GM12878 (cell line): Measurements from ENCODE around the gene OR4D2. TPM values are rescaled to one million over a fixed set of nuclear protein-coding genes. Genes with fewer than 3 reads are reported as not detected.

Experiments used
- ATAC-seq: fragments of 200-7000 bp; cut with Tn5 transposase; 3 replicates; pipeline ENCODE4 v1.9.1; 2020; ENCODE audit warnings: mild to moderate bottlenecking, moderate library complexity
- BruUV-seq: library from RNA; stranded (reverse); fragments of 400-500 nt; replicated peaks from 2 replicates; lab custom pipeline; 2021; lab: Mats Ljungman, UMichigan
- CTCF ChIA-PET: fragments of 300-600 bp; sonication (Branson Sonifier 250); formaldehyde crosslinking; extraction: SDS; loops from one replicate; lab custom pipeline; 2021; ENCODE audit warnings: inconsistent platforms; lab: Yijun Ruan, JAX
- POLR2A ChIA-PET: fragments of 350-600 bp; formaldehyde crosslinking; extraction: SDS; loops from one replicate; lab custom pipeline; 2021; ENCODE audit warnings: inconsistent platforms; lab: Charles Lee
- RAD21 ChIA-PET: fragments of 300-600 bp; sonication (Branson Sonifier 250); formaldehyde crosslinking; loops from one replicate; lab custom pipeline; 2023; ENCODE audit warnings: antibody characterized with exemption; ENCODE audit not compliant: unreplicated experiment; lab: Charles Lee
- SMC1A ChIA-PET: fragments of 300-600 bp; sonication (Branson Sonifier 250); formaldehyde crosslinking; loops from one replicate; lab custom pipeline; 2023; ENCODE audit not compliant: unreplicated experiment, uncharacterized antibody; lab: Charles Lee
- DNase-seq: peaks from one replicate; pipeline ENCODE4 v3.0.0-alpha.2; 2011; ENCODE audit warnings: low read depth, low spot score
- FAIRE-seq: peaks from 3 replicates; lab custom pipeline; 2011; peaks lifted over from hg19 to GRCh38; lab: Jason Lieb, UNC
- H2AFZ ChIP-seq: 2 replicates; pipeline ENCODE4 v1.6.0; 2011; ENCODE audit warnings: low read depth, low read length, control low read depth; ENCODE audit not compliant: control insufficient read depth
- H3K27ac ChIP-seq: 2 replicates; pipeline ENCODE4 v1.5.1; 2011; ENCODE audit warnings: control low read depth; ENCODE audit not compliant: control insufficient read depth, insufficient read depth
- H3K27me3 ChIP-seq, 2 experiments: replicated peaks in 1 of 2; 2 replicates each; pipeline versions ENCODE4 v1.6.0 to v1.6.1; 2011; ENCODE audit warnings: low read length in 1 of 2; ENCODE audit not compliant: control insufficient read depth in 2 of 2, insufficient read depth in 2 of 2
- H3K36me3 ChIP-seq, 2 experiments: 2 replicates each; pipeline ENCODE4 v1.5.1; 2011; ENCODE audit warnings: low read length in 1 of 2; ENCODE audit not compliant: control insufficient read depth in 2 of 2, insufficient read depth in 2 of 2
- H3K4me1 ChIP-seq: 2 replicates; pipeline ENCODE4 v1.6.1; 2011; ENCODE audit warnings: mild to moderate bottlenecking, low read length, moderate library complexity, mixed read lengths; ENCODE audit not compliant: control insufficient read depth, insufficient read depth
- H3K4me2 ChIP-seq: 2 replicates; pipeline ENCODE4 v1.6.0; 2011; ENCODE audit warnings: control low read depth; ENCODE audit not compliant: control insufficient read depth, insufficient read depth
- H3K4me3 ChIP-seq: fragments of 200-600 bp; sonication (generic); 2 replicates; pipeline ENCODE4 v1.5.1; 2016
- H3K79me2 ChIP-seq: 2 replicates; pipeline ENCODE4 v1.6.0; 2011; ENCODE audit warnings: low read length; ENCODE audit not compliant: control insufficient read depth, insufficient read depth
- H3K9ac ChIP-seq: 2 replicates; pipeline ENCODE4 v1.8.0; 2011; ENCODE audit warnings: low read length, control low read depth, mixed read lengths; ENCODE audit not compliant: control insufficient read depth, insufficient read depth
- H3K9me3 ChIP-seq: replicated peaks from 3 replicates; pipeline ENCODE4 v1.5.1; 2011; ENCODE audit warnings: mild to moderate bottlenecking, low read length; ENCODE audit not compliant: control insufficient read depth, insufficient read depth
- H4K20me1 ChIP-seq: 2 replicates; pipeline ENCODE4 v1.6.0; 2011; ENCODE audit not compliant: control insufficient read depth, insufficient read depth
- BCL11A ChIP-seq: IDR thresholded peaks from 2 replicates; pipeline ENCODE4 v1.6.1; 2011; ENCODE audit warnings: low read depth, low read length
- FOXM1 ChIP-seq: IDR thresholded peaks from 2 replicates; pipeline ENCODE4 v1.6.1; 2012; ENCODE audit warnings: low read depth, mild to moderate bottlenecking, inconsistent platforms, low read length, moderate library complexity
- NFXL1 ChIP-seq: fragments of 450-650 bp; IDR thresholded peaks from 2 replicates; pipeline ENCODE4 v1.6.1; 2017; ENCODE audit warnings: antibody characterized with exemption, mild to moderate bottlenecking, borderline replicate concordance
- NFYB ChIP-seq: IDR thresholded peaks from 2 replicates; pipeline ENCODE4 v1.6.1; 2011; ENCODE audit warnings: low read depth, mild to moderate bottlenecking, low read length, improper control_type of control experiment, moderate library complexity; ENCODE audit not compliant: insufficient read depth
- NR2F1 ChIP-seq: fragments of 450-650 bp; conservative IDR thresholded peaks from 2 replicates; pipeline ENCODE4 v1.6.1; 2017; ENCODE audit warnings: mild to moderate bottlenecking
- RAD51 ChIP-seq: fragments of 450-650 bp; IDR thresholded peaks from 2 replicates; pipeline ENCODE4 v1.6.1; 2016; ENCODE audit warnings: moderate library complexity, mild to moderate bottlenecking, inconsistent platforms
- REST ChIP-seq: IDR thresholded peaks from 2 replicates; pipeline ENCODE4 v1.6.1; 2012; ENCODE audit warnings: mild to moderate bottlenecking, low read depth, low read length
- STAT3 ChIP-seq: IDR thresholded peaks from 2 replicates; pipeline ENCODE4 v1.6.1; 2011; ENCODE audit warnings: low read depth, low read length, improper control_type of control experiment
- ZBTB40 ChIP-seq: fragments of 450-650 bp; IDR thresholded peaks from 2 replicates; pipeline ENCODE4 v1.6.1; 2016; ENCODE audit warnings: mild to moderate bottlenecking, moderate library complexity, borderline replicate concordance
- WGBS: methylation state at CpG from one replicate; pipeline ENCODE4 v1.1.6; 2016; ENCODE audit warnings: low lambda C conversion rate; ENCODE audit not compliant: insufficient replicate concordance, insufficient coverage; ENCODE audit errors: missing lambda C conversion rate; 5-methylcytosine and 5-hydroxymethylcytosine counted together
- in situ Hi-C: fragments of 300-500 bp; cut with MboI; formaldehyde crosslinking; loops from 9 replicates; pipeline ENCODE4 v1.14.3; 2018; ENCODE audit warnings: mixed read lengths
- intact Hi-C: fragments of 100-400 bp; cut with micrococcal nuclease; formaldehyde crosslinking; loops from one replicate; pipeline ENCODE4 v1.14.2; 2022; ENCODE audit not compliant: unreplicated experiment
- polyA plus RNA-seq, 11 experiments: library from polyadenylated mRNA; depleted of rRNA in 4 of 11; unstranded in 6 of 11; stranded (reverse) in 5 of 11; fragments of >200 nt; fragmentation: Nextera tagmentation in 4 of 11; fragmentation: Illumina TruSeq in 1 of 11; extraction: Ambion mirVana in 4 of 11; extraction: Trizol in 1 of 11; gene quantifications; 1 replicate in 1 of 11; 2 replicates in 10 of 11; pipeline versions ENCODE4 v1.2.1 to v1.2.3, GENCODE V29; 2011 to 2016; ENCODE audit warnings: inconsistent platforms in 2 of 11, missing spikeins in 2 of 11, low read depth in 1 of 11
- total RNA-seq, 4 experiments: library from RNA; depleted of rRNA in 3 of 4; stranded (reverse); fragments of >200 nt in 3 of 4; fragmentation: Illumina TruSeq in 1 of 4; extraction: Trizol in 1 of 4; gene quantifications; 2 replicates each; pipeline versions ENCODE4 v1.2.1 to v1.2.3, GENCODE V29; 2013 to 2021

The OR4D2 gene
- total and polyA plus RNA-seq, 10 of the 15 experiments (the other 5 are each of a cell fraction or from before 2014, with no cell fraction given), result 0.04 TPM; not detected in 9

- TF ChIP-seq ZBTB40 (no peak), NR2F1 (no peak)
Observed at GRCh38 chr17:58187063-58187462, 20.3 kb downstream of the OR4D2 start (continued).

- SMC1A ChIA-PET, result no interaction called here
Observed at GRCh38 chr17:58187675-58188074, 20.9 kb downstream of the OR4D2 start.

More at GRCh38 chr17:58187675-58188074, 20.9 kb downstream of the OR4D2 start:
- Histone ChIP-seq H3K4me2 (no peak overlapping the region), H4K20me1 (no peaks in the 10 kb centered on the region), H2AFZ (no peak overlapping the region), H3K4me3 (no peak overlapping the region), H3K4me1 (peaks cover 3% of the 10 kb centered on the region), H3K79me2 (no peaks in the 10 kb centered on the region), H3K27me3 (peaks cover 2 to 3% of the 10 kb centered on the region in 2 experiments; a peak in 2 of 4 replicates), H3K9ac (no peak overlapping the region), H3K9me3 (no peaks in the 10 kb centered on the region), H3K36me3 (no peaks in the 10 kb centered on the region), H3K27ac (no peak overlapping the region)
- BruUV-seq, result no TSS peak
- DNase-seq (no peak), FAIRE-seq (no peak), ATAC-seq (no peak)
- ChIA-PET POLR2A (no interaction called here), CTCF (no interaction called here), RAD21 (no interaction called here)
- intact Hi-C loops, result no loop called here
- no peak for TF ChIP-seq STAT3
- TF ChIP-seq REST, result peak; percentile 21; the same call in 1 of the 2 replicates
- TF ChIP-seq RAD51, result no peak
- no peak for TF ChIP-seq FOXM1
- TF ChIP-seq NFXL1, result no peak
- no peak for TF ChIP-seq BCL11A
- TF ChIP-seq NFYB, result no peak
- in situ Hi-C loops, result no loop called here
- 27% methylated on average over 7 of the region's 7 CpGs for WGBS
